Stimulated activated CD8-positive, alpha-beta memory T cell treated with anti-CD3 and anti-CD28 coated beads, Interleukin-7, amount 100 ng/mL, for 24 hours (primary cell): ENCODE results near the gene MBD3L2B.

Experiments
- DNase-seq: peaks from one replicate; pipeline ENCODE4 v3.0.0-alpha.2; 2020; ENCODE audit warnings: low read depth

Gene MBD3L2B

GRCh38 chr19:7010722-7011593, 10.3 kb downstream of the MBD3L2B start:
- DNase-seq: no peak

- DNase-seq: no peak
These were observed 13.4 kb downstream of the MBD3L2B start for GRCh38 chr19:7007859-7008258.

GRCh38 chr19:7006135-7006704, 15.0 kb downstream of the MBD3L2B start:
- no peak for DNase-seq

- DNase-seq: no peak
These were observed 16.8 kb downstream of the MBD3L2B start for GRCh38 chr19:7004313-7004931.

- no peak for DNase-seq
These were observed 20.4 kb downstream of the MBD3L2B start for GRCh38 chr19:7000816-7001215.

GRCh38 chr19:7000333-7000732, 20.9 kb downstream of the MBD3L2B start:
- DNase-seq: no peak

GRCh38 chr19:6999933-7000332, 21.3 kb downstream of the MBD3L2B start:
- no peak for DNase-seq

GRCh38 chr19:6997679-6998445, 23.4 kb downstream of the MBD3L2B start:
- DNase-seq: no peak

GRCh38 chr19:6996810-6997209, 24.4 kb downstream of the MBD3L2B start:
- DNase-seq: no peak

GRCh38 chr19:6995054-6995453, 26.2 kb downstream of the MBD3L2B start:
- DNase-seq: no peak

- no peak for DNase-seq
These were observed 33.0 kb downstream of the MBD3L2B start for GRCh38 chr19:6988257-6988656.

- DNase-seq: no peak
These were observed 33.4 kb downstream of the MBD3L2B start for GRCh38 chr19:6987850-6988249.

GRCh38 chr19:6983448-6983847, 37.8 kb downstream of the MBD3L2B start:
- DNase-seq: no peak

- DNase-seq: no peak
These were observed 41.8 kb downstream of the MBD3L2B start for GRCh38 chr19:6979399-6979798.

- DNase-seq: no peak
These were observed 45.0 kb downstream of the MBD3L2B start for GRCh38 chr19:6976197-6976596.

- DNase-seq: no peak
These were observed 49.9 kb downstream of the MBD3L2B start for GRCh38 chr19:6971366-6971765.

- DNase-seq: no peak
These were observed 50.8 kb downstream of the MBD3L2B start for GRCh38 chr19:6970443-6970842.

GRCh38 chr19:6970021-6970420, 51.2 kb downstream of the MBD3L2B start:
- DNase-seq: no peak

GRCh38 chr19:6969490-6969889, 51.7 kb downstream of the MBD3L2B start:
- DNase-seq: no peak
